ENCODE results near the gene TAL1. TPM values are rescaled to one million over a fixed set of nuclear protein-coding genes. Genes with fewer than 3 reads are reported as not detected.

Gene TAL1
- polyA plus RNA-seq, 1 of the 3 experiments (the other 2 are of a cell fraction) = not detected

GRCh38 chr1:47182676-47183235 lies 49.3 kb downstream of the TAL1 start:
- H3K9me3 ChIP-seq = no peaks in the 10 kb centered on the region
- H3K4me3 ChIP-seq (ENCODE audit: low read depth in 2 of 2, low read length in 1 of 2) = no peak overlapping the region
- peak; percentile 1 for DNase-seq
- CTCF ChIA-PET = interaction anchor here (1.2 to 8.1 kb wide), 3 partner anchors 9 to 80 kb away, joined by 3 to 143 read pairs (median 59); partner anchors contain the start of gene PDZK1IP1
- no peaks in the 10 kb centered on the region for H3K79me2 ChIP-seq (ENCODE audit: insufficient read depth)
- peaks cover 4% of the 10 kb centered on the region for H3F3A ChIP-seq (replicated peaks; ENCODE audit: insufficient read depth)
- H3K27me3 ChIP-seq (ENCODE audit: insufficient read depth) = no peaks in the 10 kb centered on the region
- H3K4me2 ChIP-seq = no peak overlapping the region
- H3K27ac ChIP-seq (ENCODE audit: low read depth in 2 of 2, low read length in 1 of 2) = no peak overlapping the region
- H3K36me3 ChIP-seq (replicated peaks in 1 of 2; ENCODE audit: control insufficient read depth in 1 of 2, insufficient read depth in 2 of 2, low read length in 1 of 2) = no peaks in the 10 kb centered on the region
- TF ChIP-seq, protein P1, sequence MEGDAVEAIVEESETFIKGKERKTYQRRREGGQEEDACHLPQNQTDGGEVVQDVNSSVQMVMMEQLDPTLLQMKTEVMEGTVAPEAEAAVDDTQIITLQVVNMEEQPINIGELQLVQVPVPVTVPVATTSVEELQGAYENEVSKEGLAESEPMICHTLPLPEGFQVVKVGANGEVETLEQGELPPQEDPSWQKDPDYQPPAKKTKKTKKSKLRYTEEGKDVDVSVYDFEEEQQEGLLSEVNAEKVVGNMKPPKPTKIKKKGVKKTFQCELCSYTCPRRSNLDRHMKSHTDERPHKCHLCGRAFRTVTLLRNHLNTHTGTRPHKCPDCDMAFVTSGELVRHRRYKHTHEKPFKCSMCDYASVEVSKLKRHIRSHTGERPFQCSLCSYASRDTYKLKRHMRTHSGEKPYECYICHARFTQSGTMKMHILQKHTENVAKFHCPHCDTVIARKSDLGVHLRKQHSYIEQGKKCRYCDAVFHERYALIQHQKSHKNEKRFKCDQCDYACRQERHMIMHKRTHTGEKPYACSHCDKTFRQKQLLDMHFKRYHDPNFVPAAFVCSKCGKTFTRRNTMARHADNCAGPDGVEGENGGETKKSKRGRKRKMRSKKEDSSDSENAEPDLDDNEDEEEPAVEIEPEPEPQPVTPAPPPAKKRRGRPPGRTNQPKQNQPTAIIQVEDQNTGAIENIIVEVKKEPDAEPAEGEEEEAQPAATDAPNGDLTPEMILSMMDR (IDR thresholded peaks at IDR 0.05) = no peak
- no peak for TF ChIP-seq JUND (IDR thresholded peaks at IDR 0.05)
- TF ChIP-seq TCF12 (IDR thresholded peaks at IDR 0.05) = no peak
- TF ChIP-seq, protein P2, sequence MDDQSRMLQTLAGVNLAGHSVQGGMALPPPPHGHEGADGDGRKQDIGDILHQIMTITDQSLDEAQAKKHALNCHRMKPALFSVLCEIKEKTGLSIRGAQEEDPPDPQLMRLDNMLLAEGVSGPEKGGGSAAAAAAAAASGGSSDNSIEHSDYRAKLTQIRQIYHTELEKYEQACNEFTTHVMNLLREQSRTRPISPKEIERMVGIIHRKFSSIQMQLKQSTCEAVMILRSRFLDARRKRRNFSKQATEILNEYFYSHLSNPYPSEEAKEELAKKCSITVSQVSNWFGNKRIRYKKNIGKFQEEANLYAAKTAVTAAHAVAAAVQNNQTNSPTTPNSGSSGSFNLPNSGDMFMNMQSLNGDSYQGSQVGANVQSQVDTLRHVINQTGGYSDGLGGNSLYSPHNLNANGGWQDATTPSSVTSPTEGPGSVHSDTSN (IDR thresholded peaks at IDR 0.05) = no peak
- TF ChIP-seq NFIC (IDR thresholded peaks at IDR 0.05; ENCODE audit: borderline replicate concordance) = no peak
- no peak for TF ChIP-seq EZH2phosphoT487 (IDR thresholded peaks at IDR 0.05; ENCODE audit: borderline replicate concordance, low read depth)
- no peak for TF ChIP-seq FOXM1 (IDR thresholded peaks at IDR 0.05; ENCODE audit: low read depth)
- TF ChIP-seq RFX5 (IDR thresholded peaks at IDR 0.05; ENCODE audit: low read length) = no peak
- TF ChIP-seq RCOR1 (IDR thresholded peaks at IDR 0.05; ENCODE audit: low read length) = no peak
- no peak for TF ChIP-seq GABPA (IDR thresholded peaks at IDR 0.05; ENCODE audit: low read depth)
- TF ChIP-seq RAD21 (IDR thresholded peaks at IDR 0.05; ENCODE audit: low read length) = no peak
- no peak for TF ChIP-seq FOSL2 (IDR thresholded peaks at IDR 0.05; ENCODE audit: borderline replicate concordance, low read depth)
- no peaks in the 10 kb centered on the region for H3K9me2 ChIP-seq
- H3K4me1 ChIP-seq (ENCODE audit: control insufficient read depth in 1 of 2, insufficient read depth in 2 of 2, low read depth in 1 of 2, low read length in 1 of 2) = peaks cover 4 to 16% of the 10 kb centered on the region in 2 experiments; a peak in 1 of 4 replicates
- POLR2A ChIA-PET = no interaction called here
- no peaks in the 10 kb centered on the region for H4K20me1 ChIP-seq (ENCODE audit: insufficient read depth)
- H2AFZ ChIP-seq (ENCODE audit: low read depth) = no peak overlapping the region
- H3K9ac ChIP-seq = no peak overlapping the region
- WGBS (ENCODE audit: low lambda C conversion rate) = 56% methylated on average over 7 of the region's 7 CpGs

- Histone ChIP-seq H3K4me1 (ENCODE audit: control insufficient read depth in 1 of 2, insufficient read depth in 2 of 2, low read depth in 1 of 2, low read length in 1 of 2) (peaks cover 4 to 16% of the 10 kb centered on the region in 2 experiments; a peak in 1 of 4 replicates), H3K4me3 (ENCODE audit: low read depth in 2 of 2, low read length in 1 of 2) (no peak overlapping the region), H4K20me1 (ENCODE audit: insufficient read depth) (no peaks in the 10 kb centered on the region), H3K79me2 (ENCODE audit: insufficient read depth) (no peaks in the 10 kb centered on the region), H3F3A (replicated peaks; ENCODE audit: insufficient read depth) (peaks cover 4% of the 10 kb centered on the region), H3K4me2 (no peak overlapping the region), H2AFZ (ENCODE audit: low read depth) (no peak overlapping the region), H3K9me2 (no peaks in the 10 kb centered on the region), H3K27me3 (ENCODE audit: insufficient read depth) (no peaks in the 10 kb centered on the region), H3K9ac (no peak overlapping the region), H3K27ac (ENCODE audit: low read depth in 2 of 2, low read length in 1 of 2) (no peak overlapping the region), H3K9me3 (no peaks in the 10 kb centered on the region), H3K36me3 (replicated peaks in 1 of 2; ENCODE audit: control insufficient read depth in 1 of 2, insufficient read depth in 2 of 2, low read length in 1 of 2) (no peaks in the 10 kb centered on the region)
- ChIA-PET POLR2A (no interaction called here), CTCF (interaction anchor here (6.5 to 8.1 kb wide), 2 partner anchors 10 to 80 kb away, joined by 59 to 143 read pairs; partner anchors contain the start of gene PDZK1IP1)
- whole genome bisulfite sequencing (ENCODE audit: low lambda C conversion rate) = 72% methylated on average over 6 of the region's 7 CpGs
- TF ChIP-seq NFIC (IDR thresholded peaks at IDR 0.05; ENCODE audit: borderline replicate concordance) (no peak), GATA2 (CRISPR knock-in tag; IDR thresholded peaks at IDR 0.05) (no peak), TAF1 (IDR thresholded peaks at IDR 0.05; ENCODE audit: borderline replicate concordance, low read depth, low read length) (no peak), NRF1 (IDR thresholded peaks at IDR 0.05; ENCODE audit: low read depth, low read length) (no peak), FOXM1 (IDR thresholded peaks at IDR 0.05; ENCODE audit: low read depth) (no peak), CHD2 (IDR thresholded peaks at IDR 0.05; ENCODE audit: low read length, partially characterized antibody) (no peak)
- TF ChIP-seq, protein P3, sequence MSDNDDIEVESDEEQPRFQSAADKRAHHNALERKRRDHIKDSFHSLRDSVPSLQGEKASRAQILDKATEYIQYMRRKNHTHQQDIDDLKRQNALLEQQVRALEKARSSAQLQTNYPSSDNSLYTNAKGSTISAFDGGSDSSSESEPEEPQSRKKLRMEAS (IDR thresholded peaks at IDR 0.05; ENCODE audit: low read depth) = no peak
- DNase-seq = no peak
Measured at GRCh38 chr1:47181955-47182675, 49.9 kb downstream of the TAL1 start.

Data from SK-N-SH (cell line).